Fibroblast of villous mesenchyme (primary cell): Measurements from ENCODE around the gene CERCAM. TPM values are rescaled to one million over a fixed set of nuclear protein-coding genes. Genes with fewer than 3 reads are reported as not detected.
"Not testable (repeated sequence)": the region's sequence is repeated elsewhere in the genome, so short reads cannot be mapped to it uniquely, and the experiment has no call there.

Source experiments
- DNase-seq: peaks from one replicate; pipeline ENCODE4 v3.0.0-alpha.2; 2010; ENCODE audit warnings: low read depth
- H3K4me3 ChIP-seq: 2 replicates; pipeline ENCODE4 v1.5.1; 2011; ENCODE audit warnings: low read depth, mild to moderate bottlenecking, low read length
- CTCF ChIP-seq: IDR thresholded peaks from 2 replicates; pipeline ENCODE4 v1.5.1; 2012; ENCODE audit warnings: low read depth, mild to moderate bottlenecking, low read length; ENCODE audit not compliant: insufficient read depth
- total RNA-seq: library from RNA; depleted of rRNA; stranded (reverse); fragments of >200 nt; gene quantifications from 2 replicates; pipeline ENCODE4 v1.2.3, GENCODE V29; 2012

Gene CERCAM
- total RNA-seq, 1 donor: 86.8 TPM

GRCh38 chr9:128419061-128419925, 1.4 kb upstream of the CERCAM start:
- no peak for TF ChIP-seq CTCF
- peak; percentile 54 for DNase-seq
- peak overlapping the region; percentile 77 for H3K4me3 ChIP-seq

- peak; percentile 53 for DNase-seq
- peak; percentile 82 for TF ChIP-seq CTCF
- H3K4me3 ChIP-seq: peak overlapping the region; percentile 77
These were observed 502 bp upstream of the CERCAM start for GRCh38 chr9:128420060-128420650.

- no peak for TF ChIP-seq CTCF
- peak; percentile 38 for DNase-seq
- H3K4me3 ChIP-seq: peak overlapping the region; percentile 77
These were observed 882 bp downstream of the CERCAM start for GRCh38 chr9:128421482-128421996.

- not testable (repeated sequence) for DNase-seq
- peak overlapping the region; percentile 77 for H3K4me3 ChIP-seq
These were observed 1.5 kb downstream of the CERCAM start for GRCh38 chr9:128422022-128422782.

GRCh38 chr9:128422783-128423150, 2.1 kb downstream of the CERCAM start:
- H3K4me3 ChIP-seq: no peak overlapping the region
- TF ChIP-seq CTCF: no peak
- DNase-seq: no peak

- not testable (repeated sequence) for H3K4me3 ChIP-seq, DNase-seq
These were observed 2.7 kb downstream of the CERCAM start for GRCh38 chr9:128423356-128423755.

- no peak for TF ChIP-seq CTCF
- DNase-seq: no peak
- no peak overlapping the region for H3K4me3 ChIP-seq
These were observed 3.7 kb downstream of the CERCAM start for GRCh38 chr9:128424268-128424780.
